Activated CD4-positive, alpha-beta T cell treated with anti-CD3 and anti-CD28 coated beads for 1 hour (primary cell): ENCODE data around the gene LRRC28.

Experiments used
- DNase-seq: peaks from one replicate; pipeline ENCODE4 v3.0.0-alpha.2; 2020

Gene LRRC28

DNA sequence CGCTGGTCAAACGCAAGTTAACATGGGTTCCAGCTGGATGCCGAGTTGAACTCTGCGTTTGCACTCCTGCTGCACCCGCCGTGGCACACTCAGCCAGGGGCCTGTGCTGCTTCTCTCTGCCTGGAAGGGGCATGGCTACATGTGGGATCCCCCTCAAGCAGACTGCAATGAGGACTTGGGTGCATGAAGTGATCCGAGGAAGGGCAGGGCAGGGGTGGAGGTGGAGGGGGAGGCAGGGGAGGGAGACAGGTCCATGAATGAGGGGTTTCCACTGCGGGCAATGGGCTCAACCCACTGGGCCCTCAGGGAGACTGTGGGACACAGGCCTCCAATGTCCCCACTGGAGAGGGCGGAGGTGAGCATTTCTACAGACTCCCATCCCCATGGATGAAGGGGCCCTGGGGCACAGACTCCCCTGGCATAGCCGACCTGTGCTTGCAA is 172.9 kb downstream of the LRRC28 start:
- no peak for DNase-seq

DNA sequence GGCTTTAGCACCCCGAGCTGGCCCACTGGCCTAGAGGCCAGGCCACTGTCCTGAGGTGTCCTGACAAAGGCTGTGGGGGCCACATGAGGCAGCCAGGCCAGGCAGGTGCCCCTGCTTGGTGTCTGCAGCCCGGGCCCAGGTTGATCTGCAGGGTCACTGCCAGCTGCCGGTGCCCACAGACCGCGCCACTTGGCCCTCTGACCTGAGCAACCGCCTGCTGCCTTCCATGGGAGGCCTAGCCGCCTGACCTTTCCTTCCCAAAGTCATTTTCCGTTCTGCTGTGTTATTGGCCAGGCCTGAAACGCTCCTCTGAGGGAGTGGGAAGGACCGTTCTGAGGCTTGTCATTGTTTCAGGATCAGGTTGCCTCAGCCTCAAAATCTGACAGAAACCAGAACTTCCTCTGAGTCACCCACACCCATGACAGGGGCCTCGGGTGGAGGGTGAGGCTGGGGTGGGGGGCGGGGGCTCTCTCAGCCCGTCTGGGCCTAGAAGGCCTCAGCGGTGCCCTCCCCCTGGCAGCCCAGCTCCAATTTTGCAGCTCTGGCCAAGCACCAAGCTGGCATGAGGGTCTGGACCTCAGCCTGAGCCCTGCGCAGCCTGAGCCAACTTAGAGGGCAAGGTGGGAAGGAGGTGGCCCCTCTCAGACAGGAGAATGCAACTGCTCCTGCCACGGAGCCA is 173.8 kb downstream of the LRRC28 start:
- DNase-seq, result peak; percentile 39

DNA sequence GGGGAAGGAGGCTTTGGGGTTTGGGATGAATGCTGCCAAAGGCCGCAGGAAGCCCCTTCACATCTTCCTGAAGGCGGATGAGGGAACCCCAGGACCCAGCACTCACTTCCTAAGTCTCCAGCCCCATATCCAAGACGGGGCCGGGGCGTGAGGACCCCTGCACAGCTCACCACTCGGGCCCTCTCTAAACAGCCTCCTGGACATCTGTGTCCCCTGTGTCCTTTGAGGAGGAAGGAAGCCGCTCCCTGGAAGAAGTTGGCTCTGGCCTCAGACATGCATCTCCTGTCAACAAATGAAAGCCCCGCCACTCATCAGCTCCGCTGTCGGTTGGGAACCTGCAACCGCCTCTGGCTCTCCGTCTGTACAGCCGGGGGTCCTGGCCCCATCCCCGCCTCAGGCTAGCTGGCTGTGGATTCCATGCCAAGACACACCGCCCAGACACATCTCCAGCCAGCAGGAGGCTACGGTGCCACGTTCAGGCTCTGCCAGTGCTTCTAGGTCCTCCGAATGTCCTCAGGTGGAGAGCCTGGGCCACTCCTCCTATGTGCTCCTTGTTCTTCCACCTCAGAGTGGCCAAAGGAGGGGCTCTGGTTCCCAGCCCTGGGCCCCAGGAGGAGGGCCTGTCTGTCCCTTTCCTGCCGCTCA is 174.5 kb downstream of the LRRC28 start:
- DNase-seq, result no peak

DNA sequence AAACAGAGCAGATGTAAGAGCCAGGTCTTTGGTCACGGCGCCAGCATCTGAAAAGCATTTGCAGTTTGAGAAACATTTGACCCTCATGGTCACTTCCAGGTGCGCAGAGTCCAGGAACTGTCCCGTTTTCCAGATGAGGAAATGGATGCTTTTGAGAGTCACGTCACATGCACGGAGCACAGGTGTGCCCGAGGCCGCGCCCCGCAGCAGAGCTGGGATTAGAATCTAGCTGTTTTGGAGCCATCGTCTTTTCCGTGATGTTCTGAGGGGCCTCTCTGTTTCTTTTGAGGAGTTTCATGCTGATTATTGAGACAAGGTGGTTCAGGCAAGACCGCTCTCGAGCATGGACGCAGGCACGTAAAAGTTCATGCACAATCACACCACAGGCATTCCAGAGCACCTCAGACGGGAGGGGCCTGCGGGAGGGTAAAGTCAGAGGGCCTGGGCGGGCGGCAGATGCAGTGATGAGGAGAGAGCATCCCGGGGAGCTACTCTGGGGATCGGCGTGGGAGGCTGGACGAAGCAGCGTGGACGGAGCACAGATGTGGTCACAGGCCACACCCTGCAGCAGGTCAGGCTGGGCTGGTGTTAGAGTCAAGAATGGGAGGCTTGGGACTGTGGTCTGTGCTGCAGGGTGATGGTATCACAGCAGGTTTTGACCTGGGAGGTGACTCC is 175.3 kb downstream of the LRRC28 start:
- DNase-seq, result no peak

DNA sequence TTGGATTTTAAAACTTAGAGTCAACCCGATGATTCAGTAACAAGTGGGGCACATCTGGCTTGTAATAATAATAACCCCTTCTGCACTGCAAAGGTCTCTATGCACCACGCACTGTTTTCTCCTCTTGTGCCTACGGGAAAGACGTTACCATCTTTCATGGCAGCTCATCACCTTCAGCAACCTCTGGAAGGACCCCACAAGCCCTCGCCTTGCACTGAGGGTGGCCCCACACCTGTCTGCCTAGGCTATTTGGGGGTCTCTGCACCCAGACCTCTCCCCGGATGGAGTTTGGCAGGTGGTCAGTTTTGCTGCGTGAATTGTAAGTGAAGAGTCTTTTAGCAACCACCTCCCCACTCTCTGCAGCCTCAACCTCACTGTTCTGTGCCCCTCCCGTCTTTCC is 175.9 kb downstream of the LRRC28 start:
- no peak for DNase-seq

DNA sequence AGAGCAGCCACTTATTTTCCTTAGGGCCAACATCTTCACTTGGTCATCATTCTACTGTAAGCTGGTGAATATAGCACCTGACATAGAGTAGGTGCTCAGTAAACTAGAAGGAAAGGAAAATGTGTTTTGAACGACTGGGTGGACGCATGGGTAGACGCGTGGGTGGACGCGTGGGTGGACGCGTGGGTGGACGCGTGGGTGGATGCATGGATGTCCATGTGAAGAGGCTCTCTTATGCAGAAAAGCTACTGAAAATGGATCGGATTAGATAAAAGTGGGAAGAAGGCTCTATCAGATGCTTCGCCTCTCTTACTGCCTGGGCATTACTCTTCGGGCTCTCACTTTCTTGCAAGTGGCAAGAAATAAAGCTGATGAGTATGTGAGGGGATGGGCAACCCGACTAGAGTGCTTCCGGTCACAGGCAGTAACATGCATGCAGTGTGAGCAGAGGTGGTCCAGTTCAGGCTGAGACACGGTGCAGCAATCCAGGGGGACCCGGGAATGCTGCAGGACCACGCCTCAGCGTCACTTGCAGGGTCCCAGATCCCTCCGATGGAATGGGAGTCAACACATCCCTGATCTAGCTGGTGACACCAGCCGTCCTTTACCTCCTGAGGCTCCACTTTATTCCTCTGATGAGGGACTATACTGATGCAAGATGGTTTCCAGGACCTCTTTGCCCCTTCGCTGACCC is 176.5 kb downstream of the LRRC28 start:
- no peak for DNase-seq

DNA sequence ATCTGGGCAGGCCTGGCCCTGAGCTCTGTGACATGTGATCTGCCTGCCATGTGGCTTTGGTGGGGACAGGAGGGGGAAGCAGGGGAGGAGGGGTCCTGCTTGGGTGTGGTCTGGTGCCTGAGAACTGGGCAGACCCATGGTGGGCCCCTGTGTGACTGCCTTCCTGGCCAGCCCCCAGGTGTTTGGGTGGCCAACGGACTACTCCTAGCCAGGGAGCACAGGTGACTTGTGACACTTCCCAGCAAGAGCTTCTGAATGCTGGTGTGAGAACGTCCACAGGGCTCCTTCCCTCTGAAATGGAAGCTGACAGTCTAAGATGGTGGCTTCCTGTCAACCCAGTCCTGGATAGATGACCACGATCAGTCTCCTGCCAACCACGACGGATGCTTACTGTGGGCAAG is 178.4 kb downstream of the LRRC28 start:
- DNase-seq, result no peak

DNA sequence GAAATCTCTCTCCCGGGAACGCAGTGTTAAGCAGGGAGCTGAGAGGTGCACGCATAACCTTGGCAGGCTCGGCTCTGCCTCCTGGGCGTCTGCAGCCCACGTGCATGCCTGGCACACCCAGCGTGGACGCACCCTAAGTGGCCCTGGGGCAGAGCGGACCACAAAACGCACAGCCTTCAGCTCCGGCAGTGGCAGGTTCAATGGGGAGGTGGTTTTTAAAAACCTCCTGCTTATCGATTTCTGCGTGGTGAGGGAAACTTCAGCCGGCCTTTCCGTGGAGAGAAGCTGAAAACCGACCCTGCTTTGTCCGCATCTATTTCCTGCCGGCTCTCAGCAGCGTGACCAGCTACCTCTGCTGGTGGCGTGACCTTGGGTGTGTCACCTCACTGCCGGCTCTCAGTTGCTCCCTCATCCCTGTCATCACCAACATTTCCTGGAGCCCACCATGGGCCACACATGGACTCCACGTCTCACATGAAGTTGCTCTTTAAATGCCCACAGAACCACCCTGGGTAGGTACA is 179.7 kb downstream of the LRRC28 start:
- no peak for DNase-seq

DNA sequence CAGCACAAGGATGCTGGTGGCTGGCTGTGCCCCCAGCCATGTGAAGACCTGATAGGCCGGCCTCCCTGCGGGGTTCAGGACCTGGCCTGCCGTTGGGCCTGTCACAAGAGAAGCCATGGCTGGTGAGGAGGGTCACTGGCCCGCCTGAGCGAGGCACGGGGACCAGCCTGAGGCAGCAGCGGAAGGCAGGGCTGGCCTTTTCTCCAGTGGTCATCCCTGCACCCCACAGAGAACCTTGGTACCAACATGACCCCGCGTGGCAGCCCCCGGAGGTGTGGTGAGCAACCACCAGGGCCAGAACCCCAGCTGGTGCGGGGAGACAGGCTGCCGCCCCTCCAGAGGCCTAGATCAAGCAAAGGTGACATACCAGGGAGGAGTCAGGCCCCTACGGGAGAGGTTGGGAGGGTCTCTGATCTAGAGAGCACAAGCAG is 180.4 kb downstream of the LRRC28 start:
- DNase-seq, result no peak

DNA sequence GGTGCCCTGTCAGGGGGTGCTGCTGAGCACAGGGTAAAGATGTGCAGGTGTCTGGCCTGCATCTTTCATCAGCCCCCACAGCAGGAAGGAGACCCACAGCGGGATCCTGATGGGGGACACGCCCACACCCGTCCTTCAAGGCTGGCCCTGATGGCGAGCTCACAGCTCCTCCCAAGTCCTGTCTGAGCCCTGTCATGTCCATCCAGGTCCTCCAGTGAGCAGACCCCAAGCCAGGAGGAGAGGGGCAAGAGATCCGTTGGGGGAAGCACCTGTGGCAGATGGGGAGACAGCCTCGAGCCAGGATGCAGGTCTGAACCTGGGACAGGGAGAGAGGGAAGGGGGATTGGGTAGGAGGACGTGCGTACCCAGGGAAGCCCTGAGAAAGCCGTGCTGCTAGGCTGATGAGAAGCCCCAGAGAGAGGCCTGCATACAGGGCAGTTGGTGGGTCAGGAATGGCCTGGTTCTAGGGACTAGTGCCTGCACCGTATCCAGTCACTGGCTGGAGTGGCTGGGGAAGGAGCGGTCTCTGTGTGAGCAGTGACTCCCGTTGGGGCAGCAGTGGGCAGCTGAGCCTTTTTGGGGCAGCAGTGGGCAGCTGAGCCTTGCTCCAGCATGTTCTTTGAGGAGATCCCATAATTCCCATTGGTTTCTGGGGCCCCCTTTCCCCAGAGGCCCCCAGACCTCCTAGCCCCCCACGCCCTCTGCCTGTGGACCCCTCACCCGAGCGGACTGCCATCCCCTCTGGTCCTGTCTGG is 181.2 kb downstream of the LRRC28 start:
- no peak for DNase-seq

DNA sequence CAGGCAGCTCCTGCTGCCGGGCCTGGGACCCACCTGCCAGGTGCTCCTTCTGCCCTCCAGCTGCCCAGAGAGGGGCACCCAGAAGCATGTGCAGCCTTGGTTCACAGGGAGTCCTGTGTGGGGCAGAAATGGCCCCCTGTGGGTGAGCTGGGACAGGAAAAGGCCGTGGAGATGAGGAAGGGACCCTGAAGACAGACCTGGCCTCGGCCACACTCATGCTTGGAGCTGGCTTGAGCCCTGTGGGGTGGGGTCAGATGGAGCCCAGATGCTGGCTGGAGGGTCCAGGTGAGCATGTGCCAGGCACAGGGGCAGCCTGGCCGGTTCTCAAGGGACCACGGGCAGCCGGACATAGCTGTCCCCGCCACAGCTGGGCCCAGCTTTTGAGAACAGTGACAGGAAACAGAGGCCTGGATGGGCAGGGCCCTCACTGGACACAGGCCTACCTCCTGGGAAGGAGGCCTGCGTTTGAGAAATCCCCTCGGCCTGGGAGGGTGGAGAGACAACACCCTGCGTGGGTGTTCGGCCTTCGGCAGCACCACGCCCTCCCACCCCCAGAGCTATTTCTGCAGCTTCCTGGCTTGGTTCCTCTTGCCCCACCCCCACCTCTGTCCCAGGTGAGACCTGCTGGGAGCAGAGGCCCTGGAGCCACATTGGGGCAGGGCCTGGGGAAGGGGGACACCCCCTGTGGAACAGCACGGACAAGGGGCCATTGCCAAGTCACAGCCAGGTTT is 181.9 kb downstream of the LRRC28 start:
- DNase-seq, result no peak

DNA sequence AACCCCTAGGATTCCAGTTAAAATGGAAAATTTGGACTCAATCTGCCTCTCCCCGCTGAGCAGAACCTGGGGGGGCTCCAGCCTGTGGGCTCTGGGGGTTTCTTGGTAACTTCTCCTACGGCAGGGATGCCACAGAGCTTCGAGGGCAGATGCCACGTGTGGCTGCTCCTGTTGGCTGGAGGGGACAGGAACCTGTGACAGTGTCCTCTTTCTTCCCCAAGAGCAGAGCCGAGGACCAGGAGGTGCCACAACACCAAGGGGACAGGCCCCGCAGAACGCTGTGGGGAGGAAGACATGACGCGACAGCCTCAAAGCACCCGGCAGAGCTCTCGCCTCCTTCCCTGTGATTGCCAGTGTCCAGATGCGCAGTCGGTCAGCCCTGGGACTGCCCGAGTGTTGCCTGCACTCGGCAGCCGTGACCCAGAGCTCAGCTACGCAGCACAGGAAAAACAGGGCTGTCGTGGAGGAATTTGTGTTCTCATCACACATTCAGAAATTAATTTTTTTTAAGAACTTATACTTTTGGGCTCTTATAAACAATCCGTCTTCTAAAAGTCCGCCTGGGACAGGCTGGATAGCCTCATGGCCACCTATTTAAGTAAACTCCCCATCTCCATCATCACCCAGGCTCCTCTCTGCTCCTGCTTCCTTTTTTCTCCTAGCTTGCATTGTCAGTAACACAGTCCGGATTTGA is 182.6 kb downstream of the LRRC28 start:
- DNase-seq, result no peak

DNA sequence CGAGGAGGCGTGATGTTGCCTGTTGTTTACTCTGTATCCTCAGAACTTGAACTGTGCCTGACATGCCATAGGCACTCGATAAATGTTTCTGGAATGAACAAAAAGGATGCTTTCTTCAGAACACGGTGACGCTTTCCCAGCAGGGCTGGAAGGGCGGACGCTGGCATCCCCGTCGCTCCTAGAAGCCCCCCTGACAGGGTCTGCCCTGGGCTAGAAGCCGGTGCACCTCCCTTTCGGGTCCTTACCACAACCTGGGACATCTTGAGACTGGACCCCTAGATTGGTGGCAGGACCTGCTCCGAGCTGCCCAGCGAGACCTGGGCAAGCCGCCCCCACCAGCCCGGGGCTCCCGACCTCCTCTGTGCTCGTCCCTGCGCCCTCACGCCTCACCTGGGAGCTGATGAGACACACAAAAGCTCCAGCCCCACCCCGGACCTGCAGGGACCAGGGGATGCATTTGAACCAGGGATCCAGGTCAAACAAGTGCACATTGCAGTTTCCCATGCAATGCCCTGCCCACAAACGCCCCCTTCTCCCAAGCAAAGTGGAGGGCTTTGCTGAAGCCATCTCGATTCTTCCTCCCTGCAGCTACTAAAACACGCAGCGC is 183.3 kb downstream of the LRRC28 start:
- DNase-seq, result no peak

DNA sequence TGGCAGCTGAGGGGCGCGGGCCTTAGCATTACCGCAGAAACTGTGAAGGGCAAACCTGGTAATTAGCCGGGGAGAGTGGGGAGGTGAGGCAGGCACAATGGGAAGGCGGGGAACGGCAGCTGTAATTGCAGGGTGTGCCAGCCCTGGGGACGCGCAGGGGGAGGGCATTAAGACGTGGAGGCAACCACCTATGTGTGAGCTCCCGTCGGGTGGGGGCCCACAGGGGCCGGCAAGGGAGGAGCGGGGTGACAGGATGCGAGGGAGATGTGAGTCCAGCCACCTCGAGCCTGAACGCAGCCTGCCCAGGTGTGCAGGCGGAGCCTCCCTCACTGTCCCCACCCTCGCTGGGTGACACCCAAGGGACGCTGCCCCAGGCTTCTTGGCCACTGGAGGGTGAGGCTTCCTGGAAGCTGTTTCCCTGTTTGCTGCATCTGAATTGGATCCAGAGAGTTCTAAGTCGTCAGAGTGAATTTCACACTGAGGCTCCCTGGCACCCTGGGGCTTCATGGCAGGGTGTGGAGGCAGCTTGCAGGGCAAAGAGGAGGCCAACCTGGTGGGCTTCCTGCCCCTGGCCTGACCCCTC is 183.9 kb downstream of the LRRC28 start:
- no peak for DNase-seq

DNA sequence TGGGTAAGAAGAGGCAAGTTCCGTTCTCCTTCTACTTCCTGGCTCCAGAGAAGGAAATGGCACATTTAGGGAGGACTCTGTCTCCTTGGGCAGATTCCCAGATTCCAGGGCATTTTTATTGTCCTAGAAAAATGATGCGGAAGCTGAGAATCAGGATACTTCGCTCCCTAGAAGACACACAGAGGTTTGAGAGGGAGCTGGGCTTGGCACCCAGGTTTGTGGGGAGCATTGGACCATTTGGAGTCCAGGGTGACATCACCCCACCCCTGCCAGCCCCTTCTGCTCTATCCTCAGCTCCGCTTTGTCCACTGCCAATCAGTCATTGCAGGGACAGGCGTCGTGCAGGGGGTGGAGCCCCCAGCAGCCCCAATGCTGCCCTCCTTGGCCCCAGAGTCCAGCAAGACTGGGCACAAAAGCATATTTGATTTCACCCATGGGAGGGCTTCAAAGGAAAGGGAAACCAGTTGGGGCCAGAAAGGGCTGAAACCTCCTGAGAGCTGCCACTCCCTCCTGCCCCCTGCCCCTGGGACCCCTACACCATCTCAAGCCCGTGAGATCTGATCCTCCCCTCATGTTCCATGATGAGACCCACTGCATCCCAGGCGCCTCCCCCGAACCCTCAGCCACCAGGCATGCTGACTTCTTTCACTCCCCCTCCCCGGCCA is 184.7 kb downstream of the LRRC28 start:
- DNase-seq, result no peak

DNA sequence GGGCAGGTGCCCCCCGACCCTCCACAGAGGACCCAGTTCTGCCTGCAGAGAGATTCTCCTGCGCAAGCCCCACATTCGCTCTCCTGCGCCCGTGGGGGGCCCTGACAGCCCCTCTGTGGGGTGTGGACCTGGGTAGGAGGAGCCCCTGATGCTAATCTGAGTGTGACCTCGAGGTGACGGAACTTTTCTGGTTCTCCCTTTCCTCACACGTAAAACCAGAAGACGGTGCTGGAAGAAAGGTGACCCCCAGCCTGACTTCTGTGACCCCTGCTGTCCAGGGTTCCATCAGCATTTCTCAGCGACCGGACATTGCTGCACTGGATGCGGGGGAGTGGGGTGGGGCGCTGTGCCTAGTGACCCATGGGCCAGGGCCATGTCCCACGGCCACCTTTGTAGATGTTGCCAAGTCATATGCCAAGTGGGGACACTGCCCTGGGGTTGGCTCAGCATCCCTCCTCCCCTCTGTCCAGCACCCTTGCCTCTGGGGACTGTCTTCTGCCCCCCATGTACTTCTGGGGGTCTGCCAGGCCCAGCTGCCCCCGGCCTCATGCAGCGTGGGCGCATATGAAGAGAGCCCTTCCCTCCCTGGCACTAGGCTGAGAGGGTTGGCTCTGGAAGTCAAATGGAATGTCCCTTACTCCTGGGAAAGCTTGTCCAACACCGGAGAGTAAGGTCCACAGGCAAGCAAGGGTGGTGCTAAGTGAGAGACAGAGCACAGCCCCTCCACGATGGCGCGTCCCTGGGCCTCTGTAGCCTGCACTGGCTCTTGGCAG is 185.4 kb downstream of the LRRC28 start:
- peak; percentile 0 for DNase-seq

DNA sequence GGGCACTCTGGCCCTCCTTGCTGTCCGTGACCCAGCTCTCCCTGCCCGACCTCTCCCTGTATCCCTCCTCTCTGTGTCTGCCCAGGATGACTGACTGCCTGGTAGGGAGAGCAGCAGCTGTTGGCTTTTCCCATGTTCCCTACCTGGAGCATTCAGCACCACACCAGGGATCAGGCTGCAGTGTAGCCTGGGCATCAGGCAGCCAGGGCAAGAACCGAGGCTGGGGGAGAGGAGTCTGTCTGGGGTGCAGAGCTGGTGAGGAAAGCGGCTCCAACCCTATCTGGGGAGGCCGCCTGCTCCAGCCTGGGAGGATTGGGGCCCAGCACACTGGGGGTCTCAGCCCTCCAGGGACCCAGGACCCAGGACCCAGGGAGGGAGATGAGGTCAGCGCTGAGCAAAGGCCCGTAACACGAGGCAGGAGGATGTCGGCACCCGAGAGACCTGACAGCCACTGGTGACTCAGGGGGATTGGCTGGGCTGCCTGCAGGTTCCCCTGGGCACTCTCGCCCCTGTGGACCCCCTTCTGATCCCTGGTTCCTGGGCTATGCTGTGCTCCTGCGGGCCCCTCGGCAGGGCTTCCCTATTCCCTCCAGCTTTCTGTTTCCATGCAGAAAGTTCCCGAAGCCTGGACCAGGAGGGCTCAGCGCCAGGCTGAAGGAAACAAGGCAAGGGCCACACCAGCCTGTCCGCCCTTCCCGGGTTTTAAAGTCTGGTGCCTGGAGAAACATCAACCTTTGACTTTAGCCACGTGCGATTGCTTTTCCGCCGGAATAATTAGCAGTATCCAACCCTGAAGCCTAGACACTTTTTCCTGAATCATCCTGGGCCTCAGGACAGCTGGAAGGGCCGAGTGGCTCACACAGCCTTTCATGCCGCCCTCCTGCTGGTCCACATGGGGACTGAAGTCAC is 186.3 kb downstream of the LRRC28 start:
- DNase-seq, result peak; percentile 6

DNA sequence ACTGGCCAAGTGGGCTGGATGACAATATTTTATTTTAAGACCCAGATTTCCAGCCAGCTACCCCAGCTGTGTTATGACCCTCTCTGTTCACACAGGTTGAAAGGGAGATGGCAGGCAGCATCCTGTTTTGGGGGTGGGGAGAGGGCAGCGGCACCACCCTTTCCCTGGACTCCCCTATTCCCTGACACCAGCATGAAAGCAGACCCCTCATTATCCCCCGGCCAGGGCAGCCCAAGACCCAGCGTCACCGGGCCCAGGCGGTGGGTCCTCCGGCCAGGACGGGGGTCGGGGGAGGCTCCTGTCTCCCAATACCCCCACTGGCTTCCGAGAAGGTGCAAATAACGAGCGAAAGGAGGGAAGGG is 186.9 kb downstream of the LRRC28 start:
- DNase-seq, result no peak
